Activated B cell treated with CpG ODN at 0.5 μM for 24 hours (primary cell): ENCODE measurements around the gene EMC1. TPM values are rescaled to one million over a fixed set of nuclear protein-coding genes. Genes with fewer than 3 reads are reported as not detected.

Experiments
- ATAC-seq: fragments of 200-7000 bp; cut with Tn5 transposase; one replicate; pipeline ENCODE4 v1.10.0; 2021; ENCODE audit warnings: low read depth, mild to moderate bottlenecking, moderate library complexity
- CTCF ChIA-PET: fragments of 350-600 bp; sonication (Branson Sonifier 250); formaldehyde crosslinking; loops from one replicate; lab custom pipeline; 2021; ENCODE audit warnings: antibody characterized with exemption; lab: Charles Lee
- POLR2A ChIA-PET: fragments of 350-600 bp; sonication (Branson Sonifier 250); formaldehyde crosslinking; loops from one replicate; lab custom pipeline; 2021; ENCODE audit warnings: antibody characterized with exemption; lab: Charles Lee
- DNase-seq: peaks from one replicate; pipeline ENCODE4 v3.0.0; 2022
- H3K27ac Mint-ChIP-seq: one replicate; pipeline ENCODE4 v1.8.0; 2020; ENCODE audit warnings: mixed read lengths
- H3K27me3 Mint-ChIP-seq: one replicate; pipeline ENCODE4 v1.8.0; 2021; ENCODE audit warnings: mixed read lengths
- H3K36me3 Mint-ChIP-seq: one replicate; pipeline ENCODE4 v1.8.0; 2021; ENCODE audit warnings: low read depth, mixed read lengths
- H3K4me1 Mint-ChIP-seq: one replicate; pipeline ENCODE4 v1.8.0; 2021; ENCODE audit warnings: mixed read lengths
- H3K4me3 Mint-ChIP-seq: one replicate; pipeline ENCODE4 v1.8.0; 2020; ENCODE audit warnings: mild to moderate bottlenecking, mixed read lengths
- H3K9me3 Mint-ChIP-seq: one replicate; pipeline ENCODE4 v1.8.0; 2020; ENCODE audit warnings: mixed read lengths
- CTCF ChIP-seq: fragments of 200-600 bp; IDR thresholded peaks from one replicate; pipeline ENCODE4 v1.8.0; 2022; ENCODE audit warnings: antibody characterized with exemption, mild to moderate bottlenecking
- intact Hi-C: fragments of 100-400 bp; cut with micrococcal nuclease; formaldehyde crosslinking; loops from one replicate; pipeline ENCODE4 v1.15.1; 2024
- total RNA-seq: library from RNA; stranded (reverse); gene quantifications from 2 replicates; pipeline ENCODE4 v1.2.3, GENCODE V29; 2022

EMC1 gene
- total RNA-seq, 1 donor from 2014 or later = 42.7 TPM

DNA sequence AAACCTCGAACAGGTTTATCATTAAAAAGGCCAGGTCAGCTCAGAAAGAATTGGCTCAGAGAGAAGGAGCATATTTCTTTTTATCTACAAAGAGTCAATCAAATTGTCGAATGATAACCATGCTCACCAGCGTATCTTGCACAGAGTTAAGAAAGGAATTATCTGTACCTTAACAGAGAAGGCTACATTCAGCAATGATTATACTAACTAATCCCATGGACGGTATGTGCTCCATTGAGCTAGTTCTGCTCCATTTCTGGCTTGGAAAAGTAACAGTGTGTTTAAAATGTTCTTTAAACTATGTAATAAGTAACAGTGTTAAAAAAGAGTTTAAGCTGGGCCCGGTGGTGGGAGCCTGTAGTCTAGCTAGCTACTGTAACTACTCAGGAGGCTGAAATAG, 45.5 kb downstream of the EMC1 start:
- intact Hi-C loops = no loop called here
- no peak for DNase-seq
- Mint-ChIP-seq H3K36me3 (peaks cover 50% of the 10 kb centered on the region), H3K4me1 (peaks cover 71% of the 10 kb centered on the region), H3K27me3 (no peaks in the 10 kb centered on the region), H3K27ac (no peak overlapping the region), H3K9me3 (no peaks in the 10 kb centered on the region), H3K4me3 (no peak overlapping the region)
- no peak for TF ChIP-seq CTCF
- POLR2A ChIA-PET = interaction anchor here (0.7 kb wide), 1 partner anchor 452 kb away, joined by 3 read pairs; no protein-coding TSS in a partner anchor
- ATAC-seq = no peak
- CTCF ChIA-PET = no interaction called here

GRCh38 chr1:19205403-19205802, 45.9 kb downstream of the EMC1 start:
- Mint-ChIP-seq H3K4me3 (no peak overlapping the region), H3K27ac (no peak overlapping the region), H3K4me1 (peaks cover 66% of the 10 kb centered on the region), H3K27me3 (no peaks in the 10 kb centered on the region), H3K9me3 (no peaks in the 10 kb centered on the region), H3K36me3 (peaks cover 50% of the 10 kb centered on the region)
- DNase-seq = no peak
- ChIA-PET POLR2A (interaction anchor here (0.7 kb wide), 1 partner anchor 453 kb away, joined by 3 read pairs; no protein-coding TSS in a partner anchor), CTCF (no interaction called here)
- intact Hi-C loops = no loop called here
- TF ChIP-seq CTCF = no peak
- ATAC-seq = no peak

GRCh38 chr1:19204446-19205266, 46.7 kb downstream of the EMC1 start:
- TF ChIP-seq CTCF = no peak
- intact Hi-C loops = no loop called here
- Mint-ChIP-seq H3K27me3 (no peaks in the 10 kb centered on the region), H3K4me1 (peaks cover 63% of the 10 kb centered on the region), H3K36me3 (peaks cover 53% of the 10 kb centered on the region), H3K27ac (no peak overlapping the region), H3K9me3 (no peaks in the 10 kb centered on the region), H3K4me3 (no peak overlapping the region)
- CTCF ChIA-PET = no interaction called here
- DNase-seq = no peak
- POLR2A ChIA-PET = no interaction called here
- ATAC-seq = no peak

GRCh38 chr1:19203440-19203839, 47.9 kb downstream of the EMC1 start:
- Mint-ChIP-seq H3K9me3 (no peaks in the 10 kb centered on the region), H3K27ac (no peak overlapping the region), H3K4me1 (peaks cover 51% of the 10 kb centered on the region), H3K36me3 (peaks cover 59% of the 10 kb centered on the region), H3K4me3 (no peak overlapping the region), H3K27me3 (no peaks in the 10 kb centered on the region)
- ChIA-PET CTCF (no interaction called here), POLR2A (no interaction called here)
- ATAC-seq = no peak
- intact Hi-C loops = no loop called here
- TF ChIP-seq CTCF = no peak
- DNase-seq = no peak

- CTCF ChIA-PET = interaction anchor here (0.8 kb wide), 1 partner anchor 36 kb away, joined by 3 read pairs; no protein-coding TSS in a partner anchor
Measured at GRCh38 chr1:19202396-19202795, 48.9 kb downstream of the EMC1 start.

More at GRCh38 chr1:19202396-19202795, 48.9 kb downstream of the EMC1 start:
- Mint-ChIP-seq H3K4me3 (no peak overlapping the region), H3K9me3 (no peaks in the 10 kb centered on the region), H3K4me1 (peaks cover 41% of the 10 kb centered on the region), H3K27me3 (no peaks in the 10 kb centered on the region), H3K27ac (no peak overlapping the region), H3K36me3 (peaks cover 66% of the 10 kb centered on the region)
- no peak for TF ChIP-seq CTCF
- intact Hi-C loops = no loop called here
- POLR2A ChIA-PET = no interaction called here
- ATAC-seq (no peak), DNase-seq (no peak)
